OCI-LY3 (cell line): Measurements from ENCODE around the gene LDLRAD4.

Source experiments
- H2AFZ ChIP-seq: fragments of 200-600, 300-600 bp; shearing (Covaris generic); 2 replicates; pipeline ENCODE4 v1.6.0; 2014; ENCODE audit warnings: antibody characterized with exemption, low read depth, low read length
- H3K27ac ChIP-seq: fragments of 200-600, 300-600 bp; sonication (generic); 2 replicates; pipeline ENCODE4 v1.5.1; 2014; ENCODE audit warnings: mild to moderate bottlenecking, low read length, moderate library complexity, mixed read lengths
- H3K27me3 ChIP-seq: fragments of 200-600, 300-600 bp; sonication (generic); 2 replicates; pipeline ENCODE4 v1.6.1; 2014; ENCODE audit warnings: low read depth, low read length, mixed read lengths
- H3K36me3 ChIP-seq: fragments of 200-600, 300-600 bp; sonication (generic); replicated peaks from 2 replicates; pipeline ENCODE3; 2014; ENCODE audit warnings: low read depth, low read length, mixed read lengths
- H3K4me1 ChIP-seq: fragments of 300-600, 200-600 bp; sonication (generic); 2 replicates; pipeline ENCODE4 v1.6.1; 2014; ENCODE audit warnings: low read length, mixed read lengths
- H3K4me2 ChIP-seq: fragments of 200-600, 300-600 bp; sonication (generic); 2 replicates; pipeline ENCODE4 v1.6.1; 2014; ENCODE audit warnings: low read length, mixed read lengths
- H3K4me3 ChIP-seq: fragments of 300-600, 200-600 bp; sonication (generic); 2 replicates; pipeline ENCODE4 v1.5.1; 2014; ENCODE audit warnings: antibody characterized with exemption, mild to moderate bottlenecking, low read length, moderate library complexity
- H3K79me2 ChIP-seq: fragments of 300-600, 200-600 bp; shearing (Covaris generic); 2 replicates; pipeline ENCODE4 v1.6.1; 2014; ENCODE audit warnings: mild to moderate bottlenecking, low read length, mixed read lengths
- H3K9ac ChIP-seq: fragments of 300-600, 200-600 bp; shearing (Covaris generic); 2 replicates; pipeline ENCODE4 v1.6.0; 2014; ENCODE audit warnings: mild to moderate bottlenecking, low read length, moderate library complexity
- H3K9me3 ChIP-seq: fragments of 200-600, 300-600 bp; shearing (Covaris generic); 2 replicates; pipeline ENCODE4 v1.6.1; 2014; ENCODE audit warnings: low read length, mixed read lengths; ENCODE audit not compliant: insufficient read depth
- H4K20me1 ChIP-seq: fragments of 200-600, 300-600 bp; sonication (generic); 2 replicates; pipeline ENCODE4 v1.6.1; 2016; ENCODE audit warnings: low read length, mixed read lengths; ENCODE audit not compliant: insufficient read depth
- CTCF ChIP-seq: fragments of 200-600, 300-600 bp; sonication (generic); IDR thresholded peaks from 2 replicates; pipeline ENCODE4 v1.5.1; 2014; ENCODE audit warnings: antibody characterized with exemption, low read length, low read depth
- EZH2phosphoT487 ChIP-seq: fragments of 200-600 bp; shearing (Covaris generic); IDR thresholded peaks from 2 replicates; pipeline ENCODE4 v1.6.1; 2018; ENCODE audit warnings: antibody characterized with exemption, mixed run types, low read depth

LDLRAD4 gene

DNA sequence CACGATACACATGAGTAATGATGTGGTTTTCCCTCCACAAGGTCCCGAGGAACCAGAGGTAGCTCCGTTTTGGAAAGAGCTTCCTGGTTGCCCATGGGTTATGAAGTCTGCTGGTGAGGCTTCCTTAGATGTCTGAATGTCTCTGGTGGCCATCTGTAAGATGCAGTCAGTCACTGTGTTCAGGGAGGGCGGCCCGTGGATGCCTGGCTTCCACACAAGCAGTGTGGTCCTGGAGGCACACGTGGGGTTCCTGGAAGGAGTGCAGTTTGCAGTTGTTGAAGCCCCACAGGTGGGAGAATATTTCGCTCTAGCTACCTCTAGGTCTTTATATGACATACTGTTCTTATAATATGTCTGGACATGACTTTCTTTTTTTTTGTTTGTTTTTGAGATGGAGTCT is 298.8 kb downstream of the LDLRAD4 start:
- H3K4me3 ChIP-seq: no peak overlapping the region
- peaks cover 29% of the 10 kb centered on the region for H3K27me3 ChIP-seq
- no peaks in the 10 kb centered on the region for H3K4me1 ChIP-seq
- no peak overlapping the region for H2AFZ ChIP-seq
- no peak overlapping the region for H3K9ac ChIP-seq
- no peak overlapping the region for H3K27ac ChIP-seq
- H3K9me3 ChIP-seq: no peaks in the 10 kb centered on the region
- H3K4me2 ChIP-seq: no peak overlapping the region
- H3K79me2 ChIP-seq: no peaks in the 10 kb centered on the region
- H3K36me3 ChIP-seq: no peaks in the 10 kb centered on the region
- H4K20me1 ChIP-seq: no peaks in the 10 kb centered on the region
- TF ChIP-seq EZH2phosphoT487: no peak
- TF ChIP-seq CTCF: no peak

DNA sequence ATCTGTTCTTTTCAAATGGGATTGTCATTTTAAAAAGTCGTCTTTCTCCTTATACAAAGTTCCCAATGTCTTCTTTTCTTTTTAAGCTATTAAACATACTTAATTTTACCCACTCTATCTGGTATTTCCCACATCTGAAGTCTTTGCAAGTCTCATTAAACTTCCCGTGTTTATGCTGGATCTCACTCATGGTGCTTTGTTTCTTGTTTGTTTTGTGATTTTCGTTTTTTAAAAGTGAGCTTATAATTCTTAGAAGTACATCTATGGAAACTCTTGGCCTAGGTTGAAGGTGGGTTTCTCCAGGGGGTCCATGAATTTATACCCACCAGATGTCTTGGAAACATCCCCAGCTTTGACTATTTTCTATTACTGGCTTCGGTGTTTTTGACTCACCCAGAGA is 299.8 kb downstream of the LDLRAD4 start:
- Histone ChIP-seq H3K9ac (no peak overlapping the region), H2AFZ (no peak overlapping the region), H3K36me3 (no peaks in the 10 kb centered on the region), H3K4me1 (no peaks in the 10 kb centered on the region), H3K79me2 (no peaks in the 10 kb centered on the region), H3K27me3 (peaks cover 30% of the 10 kb centered on the region; the same call in 1 of the 2 replicates), H3K27ac (no peak overlapping the region), H3K4me2 (no peak overlapping the region), H4K20me1 (no peaks in the 10 kb centered on the region), H3K9me3 (no peaks in the 10 kb centered on the region), H3K4me3 (no peak overlapping the region)
- no peak for TF ChIP-seq EZH2phosphoT487
- TF ChIP-seq CTCF: no peak

DNA sequence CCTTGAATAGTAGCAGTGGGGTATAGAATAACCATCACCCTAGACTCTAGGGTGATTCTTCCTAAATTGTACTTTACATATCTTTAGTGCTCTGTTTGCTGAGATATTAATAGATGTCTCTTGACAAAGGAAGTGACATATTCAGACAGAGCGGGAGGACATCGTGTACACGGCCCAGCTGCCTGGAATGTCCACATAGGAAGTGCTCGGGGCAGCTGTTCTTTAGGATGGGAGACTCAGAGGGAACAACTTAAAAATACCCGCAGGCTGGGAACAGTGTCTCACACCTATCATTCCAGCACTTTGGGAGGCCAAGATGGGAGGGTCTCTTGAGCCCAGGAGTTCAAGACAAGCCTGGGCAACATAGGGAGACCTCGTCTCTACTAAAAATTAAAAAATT is 301.7 kb downstream of the LDLRAD4 start:
- H3K27me3 ChIP-seq: peaks cover 32% of the 10 kb centered on the region

GRCh38 chr18:13520741-13521140 is 302.2 kb downstream of the LDLRAD4 start:
- no peaks in the 10 kb centered on the region for H3K79me2 ChIP-seq
- no peaks in the 10 kb centered on the region for H3K4me1 ChIP-seq
- no peaks in the 10 kb centered on the region for H4K20me1 ChIP-seq
- TF ChIP-seq EZH2phosphoT487 (no peak), CTCF (no peak)
- H3K36me3 ChIP-seq: no peaks in the 10 kb centered on the region
- H3K9ac ChIP-seq: no peak overlapping the region
- peaks cover 36% of the 10 kb centered on the region for H3K27me3 ChIP-seq
- H3K4me2 ChIP-seq: no peak overlapping the region
- H3K9me3 ChIP-seq: no peaks in the 10 kb centered on the region
- no peak overlapping the region for H3K27ac ChIP-seq
- no peak overlapping the region for H2AFZ ChIP-seq
- no peak overlapping the region for H3K4me3 ChIP-seq

More for the DNA sequence above, 301.7 kb downstream of the LDLRAD4 start:
- no peak overlapping the region for H2AFZ ChIP-seq
- H3K4me1 ChIP-seq: no peaks in the 10 kb centered on the region
- H3K27ac ChIP-seq: no peak overlapping the region
- H3K9ac ChIP-seq: no peak overlapping the region
- H3K9me3 ChIP-seq: no peaks in the 10 kb centered on the region
- no peak overlapping the region for H3K4me2 ChIP-seq
- no peak for TF ChIP-seq CTCF
- TF ChIP-seq EZH2phosphoT487: no peak
- H3K4me3 ChIP-seq: no peak overlapping the region
- no peaks in the 10 kb centered on the region for H4K20me1 ChIP-seq
- no peaks in the 10 kb centered on the region for H3K36me3 ChIP-seq
- H3K79me2 ChIP-seq: no peaks in the 10 kb centered on the region
